ENCODE measurements around the gene THSD1. TPM values are rescaled to one million over a fixed set of nuclear protein-coding genes. Genes with fewer than 3 reads are reported as not detected.

Gene THSD1
- total and polyA plus RNA-seq, 4 donors: 7.0 to 39.6 (median 10.4) TPM

Small RNA genes lying within 50 kb of the gene (small RNA-seq; reads per million reads assigned to genes)
- not detected for gene RNY4P24 (ENCODE audit: low replicate concordance)

Other genes with a start within 250 kb of the THSD1 start
- gene NEK3, start 246.6 kb downstream of the THSD1 start, total RNA-seq: 10 to 100 TPM; 14.2 to 30.9 TPM
- 10 to 100 TPM in 1 of 2 donors, 1 to 10 TPM in 1; 6.0 to 25.7 TPM for gene NEK3, start 246.6 kb downstream of the THSD1 start, polyA plus RNA-seq
- 100 to 1,000 TPM in 1 of 2 donors, 10 to 100 TPM in 1; 38.5 to 119 TPM for gene VPS36, start 44.5 kb upstream of the THSD1 start, total RNA-seq
- gene VPS36, start 44.5 kb upstream of the THSD1 start, polyA plus RNA-seq: 10 to 100 TPM; 17.3 to 21.8 TPM
- gene CKAP2, start 49.3 kb upstream of the THSD1 start, total RNA-seq: 10 to 100 TPM in 1 of 2 donors, 1 to 10 TPM in 1; 6.5 to 19.2 TPM
- gene CKAP2, start 49.3 kb upstream of the THSD1 start, polyA plus RNA-seq: 1 to 10 TPM; 2.0 to 3.0 TPM
- gene HNRNPA1L2, start 236.3 kb upstream of the THSD1 start, total RNA-seq: 10 to 100 TPM in 1 of 2 donors, 1 to 10 TPM in 1; 7.2 to 10.3 TPM
- gene HNRNPA1L2, start 236.3 kb upstream of the THSD1 start, polyA plus RNA-seq: 1 to 10 TPM; 4.8 to 9.5 TPM
- 10 to 100 TPM; 39.2 to 48.7 TPM for gene SUGT1, start 246.7 kb upstream of the THSD1 start, total RNA-seq
- 10 to 100 TPM; 30.6 to 37.0 TPM for gene SUGT1, start 246.7 kb upstream of the THSD1 start, polyA plus RNA-seq

Data from lung (tissue), 5 donors.